ENCODE data around the gene SUGP2.

DNA sequence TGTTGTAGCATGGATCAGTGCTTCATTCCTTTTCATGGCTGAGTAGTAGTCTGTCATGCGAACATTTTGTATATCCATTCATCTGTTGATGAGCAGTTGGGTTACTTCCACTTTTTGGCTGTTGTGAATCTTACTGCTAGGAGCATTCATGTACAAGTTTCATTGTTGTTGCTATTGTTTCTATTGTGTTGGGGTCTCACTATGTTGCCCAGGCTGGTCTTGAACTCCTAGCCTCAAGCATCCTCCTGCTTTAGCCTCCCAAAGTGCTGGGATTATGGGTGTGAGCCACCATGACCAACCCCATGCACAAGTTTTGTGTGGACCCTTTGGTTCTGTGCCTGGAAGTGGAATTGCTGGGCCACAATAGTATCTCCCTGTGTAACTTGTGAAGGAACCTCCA lies 46.3 kb upstream of the SUGP2 start:
- no peak for TF ChIP-seq CREBBP (IDR thresholded peaks at IDR 0.05; ENCODE audit: low read depth, low read length)
- TF ChIP-seq, protein P1, sequence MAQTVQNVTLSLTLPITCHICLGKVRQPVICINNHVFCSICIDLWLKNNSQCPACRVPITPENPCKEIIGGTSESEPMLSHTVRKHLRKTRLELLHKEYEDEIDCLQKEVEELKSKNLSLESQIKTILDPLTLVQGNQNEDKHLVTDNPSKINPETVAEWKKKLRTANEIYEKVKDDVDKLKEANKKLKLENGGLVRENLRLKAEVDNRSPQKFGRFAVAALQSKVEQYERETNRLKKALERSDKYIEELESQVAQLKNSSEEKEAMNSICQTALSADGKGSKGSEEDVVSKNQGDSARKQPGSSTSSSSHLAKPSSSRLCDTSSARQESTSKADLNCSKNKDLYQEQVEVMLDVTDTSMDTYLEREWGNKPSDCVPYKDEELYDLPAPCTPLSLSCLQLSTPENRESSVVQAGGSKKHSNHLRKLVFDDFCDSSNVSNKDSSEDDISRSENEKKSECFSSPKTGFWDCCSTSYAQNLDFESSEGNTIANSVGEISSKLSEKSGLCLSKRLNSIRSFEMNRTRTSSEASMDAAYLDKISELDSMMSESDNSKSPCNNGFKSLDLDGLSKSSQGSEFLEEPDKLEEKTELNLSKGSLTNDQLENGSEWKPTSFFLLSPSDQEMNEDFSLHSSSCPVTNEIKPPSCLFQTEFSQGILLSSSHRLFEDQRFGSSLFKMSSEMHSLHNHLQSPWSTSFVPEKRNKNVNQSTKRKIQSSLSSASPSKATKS (CRISPR knock-in tag; IDR thresholded peaks at IDR 0.05), result no peak
- TF ChIP-seq, protein P2, sequence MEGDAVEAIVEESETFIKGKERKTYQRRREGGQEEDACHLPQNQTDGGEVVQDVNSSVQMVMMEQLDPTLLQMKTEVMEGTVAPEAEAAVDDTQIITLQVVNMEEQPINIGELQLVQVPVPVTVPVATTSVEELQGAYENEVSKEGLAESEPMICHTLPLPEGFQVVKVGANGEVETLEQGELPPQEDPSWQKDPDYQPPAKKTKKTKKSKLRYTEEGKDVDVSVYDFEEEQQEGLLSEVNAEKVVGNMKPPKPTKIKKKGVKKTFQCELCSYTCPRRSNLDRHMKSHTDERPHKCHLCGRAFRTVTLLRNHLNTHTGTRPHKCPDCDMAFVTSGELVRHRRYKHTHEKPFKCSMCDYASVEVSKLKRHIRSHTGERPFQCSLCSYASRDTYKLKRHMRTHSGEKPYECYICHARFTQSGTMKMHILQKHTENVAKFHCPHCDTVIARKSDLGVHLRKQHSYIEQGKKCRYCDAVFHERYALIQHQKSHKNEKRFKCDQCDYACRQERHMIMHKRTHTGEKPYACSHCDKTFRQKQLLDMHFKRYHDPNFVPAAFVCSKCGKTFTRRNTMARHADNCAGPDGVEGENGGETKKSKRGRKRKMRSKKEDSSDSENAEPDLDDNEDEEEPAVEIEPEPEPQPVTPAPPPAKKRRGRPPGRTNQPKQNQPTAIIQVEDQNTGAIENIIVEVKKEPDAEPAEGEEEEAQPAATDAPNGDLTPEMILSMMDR (IDR thresholded peaks at IDR 0.05 in 2 of 3, conservative IDR thresholded peaks at IDR 0.05 in 1 of 3; ENCODE audit: insufficient read depth in 2 of 3, low read depth in 1 of 3, low read length in 3 of 3), result no peak
- TF ChIP-seq, protein P3, sequence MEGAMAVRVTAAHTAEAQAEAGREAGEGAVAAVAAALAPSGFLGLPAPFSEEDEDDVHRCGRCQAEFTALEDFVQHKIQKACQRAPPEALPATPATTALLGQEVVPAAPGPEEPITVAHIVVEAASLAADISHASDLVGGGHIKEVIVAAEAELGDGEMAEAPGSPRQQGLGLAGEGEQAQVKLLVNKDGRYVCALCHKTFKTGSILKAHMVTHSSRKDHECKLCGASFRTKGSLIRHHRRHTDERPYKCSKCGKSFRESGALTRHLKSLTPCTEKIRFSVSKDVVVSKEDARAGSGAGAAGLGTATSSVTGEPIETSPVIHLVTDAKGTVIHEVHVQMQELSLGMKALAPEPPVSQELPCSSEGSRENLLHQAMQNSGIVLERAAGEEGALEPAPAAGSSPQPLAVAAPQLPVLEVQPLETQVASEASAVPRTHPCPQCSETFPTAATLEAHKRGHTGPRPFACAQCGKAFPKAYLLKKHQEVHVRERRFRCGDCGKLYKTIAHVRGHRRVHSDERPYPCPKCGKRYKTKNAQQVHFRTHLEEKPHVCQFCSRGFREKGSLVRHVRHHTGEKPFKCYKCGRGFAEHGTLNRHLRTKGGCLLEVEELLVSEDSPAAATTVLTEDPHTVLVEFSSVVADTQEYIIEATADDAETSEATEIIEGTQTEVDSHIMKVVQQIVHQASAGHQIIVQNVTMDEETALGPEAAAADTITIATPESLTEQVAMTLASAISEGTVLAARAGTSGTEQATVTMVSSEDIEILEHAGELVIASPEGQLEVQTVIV (CRISPR knock-in tag; IDR thresholded peaks at IDR 0.05; ENCODE audit: borderline replicate concordance), result no peak
- no peak for TF ChIP-seq HDAC6 (IDR thresholded peaks at IDR 0.05; ENCODE audit: low read depth, low read length)
- TF ChIP-seq, protein P4, sequence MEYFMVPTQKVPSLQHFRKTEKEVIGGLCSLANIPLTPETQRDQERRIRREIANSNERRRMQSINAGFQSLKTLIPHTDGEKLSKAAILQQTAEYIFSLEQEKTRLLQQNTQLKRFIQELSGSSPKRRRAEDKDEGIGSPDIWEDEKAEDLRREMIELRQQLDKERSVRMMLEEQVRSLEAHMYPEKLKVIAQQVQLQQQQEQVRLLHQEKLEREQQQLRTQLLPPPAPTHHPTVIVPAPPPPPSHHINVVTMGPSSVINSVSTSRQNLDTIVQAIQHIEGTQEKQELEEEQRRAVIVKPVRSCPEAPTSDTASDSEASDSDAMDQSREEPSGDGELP (CRISPR knock-in tag; IDR thresholded peaks at IDR 0.05; ENCODE audit: borderline replicate concordance), result no peak
- TF ChIP-seq, protein P5, sequence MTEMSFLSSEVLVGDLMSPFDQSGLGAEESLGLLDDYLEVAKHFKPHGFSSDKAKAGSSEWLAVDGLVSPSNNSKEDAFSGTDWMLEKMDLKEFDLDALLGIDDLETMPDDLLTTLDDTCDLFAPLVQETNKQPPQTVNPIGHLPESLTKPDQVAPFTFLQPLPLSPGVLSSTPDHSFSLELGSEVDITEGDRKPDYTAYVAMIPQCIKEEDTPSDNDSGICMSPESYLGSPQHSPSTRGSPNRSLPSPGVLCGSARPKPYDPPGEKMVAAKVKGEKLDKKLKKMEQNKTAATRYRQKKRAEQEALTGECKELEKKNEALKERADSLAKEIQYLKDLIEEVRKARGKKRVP (CRISPR knock-in tag; IDR thresholded peaks at IDR 0.05), result no peak
- TF ChIP-seq CHD1 (IDR thresholded peaks at IDR 0.05; ENCODE audit: low read length), result no peak
- no peak for TF ChIP-seq ESRRA (IDR thresholded peaks at IDR 0.05; ENCODE audit: borderline replicate concordance, low read depth)
- no peak for TF ChIP-seq EWSR1 (IDR thresholded peaks at IDR 0.05; ENCODE audit: borderline replicate concordance, low read depth, partially characterized antibody)
- no peak for TF ChIP-seq ZZZ3 (IDR thresholded peaks at IDR 0.05)
- TF ChIP-seq, protein P6, sequence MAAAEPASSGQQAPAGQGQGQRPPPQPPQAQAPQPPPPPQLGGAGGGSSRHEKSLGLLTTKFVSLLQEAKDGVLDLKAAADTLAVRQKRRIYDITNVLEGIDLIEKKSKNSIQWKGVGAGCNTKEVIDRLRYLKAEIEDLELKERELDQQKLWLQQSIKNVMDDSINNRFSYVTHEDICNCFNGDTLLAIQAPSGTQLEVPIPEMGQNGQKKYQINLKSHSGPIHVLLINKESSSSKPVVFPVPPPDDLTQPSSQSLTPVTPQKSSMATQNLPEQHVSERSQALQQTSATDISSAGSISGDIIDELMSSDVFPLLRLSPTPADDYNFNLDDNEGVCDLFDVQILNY (CRISPR knock-in tag; IDR thresholded peaks at IDR 0.05), result no peak

Measured in K562 (cell line).